ENCODE measurements around the gene NUP54.

The NUP54 gene

GRCh38 chr4:76083386-76083988 lies 64.7 kb downstream of the NUP54 start:
- Histone ChIP-seq H3K27ac (ENCODE audit: low read depth in 2 of 2, low read length in 2 of 2) (no peak overlapping the region), H3K4me3 (ENCODE audit: low read length in 2 of 2) (no peak overlapping the region), H3K9ac (ENCODE audit: low read depth in 1 of 2, low read length in 2 of 2) (no peak overlapping the region), H3K9me3 (ENCODE audit: control insufficient read depth in 2 of 2, low read length in 2 of 2) (no peaks in the 10 kb centered on the region), H3K36me3 (ENCODE audit: control insufficient read depth in 2 of 2, insufficient read depth in 2 of 2, low read length in 2 of 2) (no peaks in the 10 kb centered on the region), H3K4me1 (ENCODE audit: control insufficient read depth in 2 of 2, insufficient read depth in 2 of 2, low read length in 2 of 2) (no peaks in the 10 kb centered on the region), H3K27me3 (ENCODE audit: control insufficient read depth in 2 of 2, insufficient read depth in 2 of 2, low read length in 2 of 2) (no peaks in the 10 kb centered on the region)

GRCh38 chr4:76078033-76078613 lies 70.1 kb downstream of the NUP54 start:
- no peak overlapping the region for H3K4me3 ChIP-seq (ENCODE audit: low read length in 2 of 2)
- no peak overlapping the region for H3K27ac ChIP-seq (ENCODE audit: low read depth in 2 of 2, low read length in 2 of 2)

GRCh38 chr4:76074993-76075600 lies 73.1 kb downstream of the NUP54 start:
- Histone ChIP-seq H3K27me3 (ENCODE audit: control insufficient read depth in 2 of 2, insufficient read depth in 2 of 2, low read length in 2 of 2) (no peaks in the 10 kb centered on the region), H3K9me3 (ENCODE audit: control insufficient read depth in 2 of 2, low read length in 2 of 2) (no peaks in the 10 kb centered on the region), H3K9ac (ENCODE audit: low read depth in 1 of 2, low read length in 2 of 2) (no peak overlapping the region), H3K27ac (ENCODE audit: low read depth in 2 of 2, low read length in 2 of 2) (no peak overlapping the region), H3K4me1 (ENCODE audit: control insufficient read depth in 2 of 2, insufficient read depth in 2 of 2, low read length in 2 of 2) (no peaks in the 10 kb centered on the region), H3K36me3 (ENCODE audit: control insufficient read depth in 2 of 2, insufficient read depth in 2 of 2, low read length in 2 of 2) (no peaks in the 10 kb centered on the region), H3K4me3 (ENCODE audit: low read length in 2 of 2) (no peak overlapping the region)

More at GRCh38 chr4:76078033-76078613, 70.1 kb downstream of the NUP54 start:
- no peaks in the 10 kb centered on the region for H3K9me3 ChIP-seq (ENCODE audit: control insufficient read depth in 2 of 2, low read length in 2 of 2)
- no peaks in the 10 kb centered on the region for H3K27me3 ChIP-seq (ENCODE audit: control insufficient read depth in 2 of 2, insufficient read depth in 2 of 2, low read length in 2 of 2)
- no peak overlapping the region for H3K9ac ChIP-seq (ENCODE audit: low read depth in 1 of 2, low read length in 2 of 2)
- H3K4me1 ChIP-seq (ENCODE audit: control insufficient read depth in 2 of 2, insufficient read depth in 2 of 2, low read length in 2 of 2) = no peaks in the 10 kb centered on the region
- H3K36me3 ChIP-seq (ENCODE audit: control insufficient read depth in 2 of 2, insufficient read depth in 2 of 2, low read length in 2 of 2) = no peaks in the 10 kb centered on the region

GRCh38 chr4:76074468-76074867 lies 73.7 kb downstream of the NUP54 start, which contains the start of gene ART3:
ART3 (plus strand) TSS chr4:76074709; CDS start chr4:76075890, 1,181 bp downstream.
- H3K9me3 ChIP-seq (ENCODE audit: control insufficient read depth in 2 of 2, low read length in 2 of 2) = no peaks in the 10 kb centered on the region
- H3K36me3 ChIP-seq (ENCODE audit: control insufficient read depth in 2 of 2, insufficient read depth in 2 of 2, low read length in 2 of 2) = no peaks in the 10 kb centered on the region
- H3K27ac ChIP-seq (ENCODE audit: low read depth in 2 of 2, low read length in 2 of 2) = no peak within 1 kb of the TSS
- H3K27me3 ChIP-seq (ENCODE audit: control insufficient read depth in 2 of 2, insufficient read depth in 2 of 2, low read length in 2 of 2) = no peaks in the 10 kb centered on the region
- no peak within 1 kb of the TSS for H3K4me3 ChIP-seq (ENCODE audit: low read length in 2 of 2)
- H3K4me1 ChIP-seq (ENCODE audit: control insufficient read depth in 2 of 2, insufficient read depth in 2 of 2, low read length in 2 of 2) = no peaks in the 10 kb centered on the region
- H3K9ac ChIP-seq (ENCODE audit: low read depth in 1 of 2, low read length in 2 of 2) = no peak within 1 kb of the TSS

- H3K9ac ChIP-seq (ENCODE audit: low read depth in 1 of 2, low read length in 2 of 2) = no peak overlapping the region
- H3K4me1 ChIP-seq (ENCODE audit: control insufficient read depth in 2 of 2, insufficient read depth in 2 of 2, low read length in 2 of 2) = no peaks in the 10 kb centered on the region
- H3K9me3 ChIP-seq (ENCODE audit: control insufficient read depth in 2 of 2, low read length in 2 of 2) = no peaks in the 10 kb centered on the region
- no peaks in the 10 kb centered on the region for H3K27me3 ChIP-seq (ENCODE audit: control insufficient read depth in 2 of 2, insufficient read depth in 2 of 2, low read length in 2 of 2)
- H3K27ac ChIP-seq (ENCODE audit: low read depth in 2 of 2, low read length in 2 of 2) = no peak overlapping the region
- no peak overlapping the region for H3K4me3 ChIP-seq (ENCODE audit: low read length in 2 of 2)
- H3K36me3 ChIP-seq (ENCODE audit: control insufficient read depth in 2 of 2, insufficient read depth in 2 of 2, low read length in 2 of 2) = no peaks in the 10 kb centered on the region
Observed at GRCh38 chr4:76072760-76073159, 75.4 kb downstream of the NUP54 start.

- no peak overlapping the region for H3K9ac ChIP-seq (ENCODE audit: low read depth in 1 of 2, low read length in 2 of 2)
- H3K9me3 ChIP-seq (ENCODE audit: control insufficient read depth in 2 of 2, low read length in 2 of 2) = no peaks in the 10 kb centered on the region
- H3K4me1 ChIP-seq (ENCODE audit: control insufficient read depth in 2 of 2, insufficient read depth in 2 of 2, low read length in 2 of 2) = no peaks in the 10 kb centered on the region
- no peaks in the 10 kb centered on the region for H3K36me3 ChIP-seq (ENCODE audit: control insufficient read depth in 2 of 2, insufficient read depth in 2 of 2, low read length in 2 of 2)
- no peaks in the 10 kb centered on the region for H3K27me3 ChIP-seq (ENCODE audit: control insufficient read depth in 2 of 2, insufficient read depth in 2 of 2, low read length in 2 of 2)
- H3K4me3 ChIP-seq (ENCODE audit: low read length in 2 of 2) = no peak overlapping the region
- no peak overlapping the region for H3K27ac ChIP-seq (ENCODE audit: low read depth in 2 of 2, low read length in 2 of 2)
Observed at GRCh38 chr4:76067652-76068286, 80.4 kb downstream of the NUP54 start.

- Histone ChIP-seq H3K27me3 (ENCODE audit: control insufficient read depth in 2 of 2, insufficient read depth in 2 of 2, low read length in 2 of 2) (no peaks in the 10 kb centered on the region), H3K27ac (ENCODE audit: low read depth in 2 of 2, low read length in 2 of 2) (no peak overlapping the region), H3K4me1 (ENCODE audit: control insufficient read depth in 2 of 2, insufficient read depth in 2 of 2, low read length in 2 of 2) (no peaks in the 10 kb centered on the region), H3K4me3 (ENCODE audit: low read length in 2 of 2) (no peak overlapping the region), H3K36me3 (ENCODE audit: control insufficient read depth in 2 of 2, insufficient read depth in 2 of 2, low read length in 2 of 2) (no peaks in the 10 kb centered on the region), H3K9ac (ENCODE audit: low read depth in 1 of 2, low read length in 2 of 2) (no peak overlapping the region), H3K9me3 (ENCODE audit: control insufficient read depth in 2 of 2, low read length in 2 of 2) (no peaks in the 10 kb centered on the region)
Observed at GRCh38 chr4:76066546-76066945, 81.7 kb downstream of the NUP54 start.
